Measurements from ENCODE around the gene DNAJA4.

DNAJA4 gene

DNA sequence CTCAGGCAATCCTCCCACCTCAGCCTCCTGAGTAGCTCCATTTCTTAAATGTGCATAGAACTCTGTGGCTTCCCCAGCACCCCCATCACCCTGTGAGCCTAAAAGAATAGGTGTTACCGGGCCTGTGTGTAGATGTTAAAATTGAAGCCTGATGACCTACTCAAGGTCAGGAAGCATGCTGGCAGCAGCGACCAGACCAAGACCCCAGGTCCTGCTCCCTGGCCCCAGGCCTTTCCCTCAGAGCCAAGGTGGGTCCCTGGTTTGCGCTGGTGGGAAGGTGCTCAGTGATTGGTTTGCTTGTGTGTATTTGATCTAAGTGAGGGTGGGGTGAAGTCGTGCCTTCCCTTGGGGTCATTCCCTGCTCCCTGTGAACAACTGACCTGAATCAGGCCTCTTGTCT is 57.4 kb downstream of the DNAJA4 start:
- no peaks in the 10 kb centered on the region for H3K79me2 ChIP-seq (ENCODE audit: insufficient read depth, low read length)
- no peaks in the 10 kb centered on the region for H3K27me3 ChIP-seq (ENCODE audit: insufficient read depth, low read length)
- H3F3A ChIP-seq (ENCODE audit: insufficient read depth, low read length), result no peaks in the 10 kb centered on the region
- H4K20me1 ChIP-seq (ENCODE audit: insufficient read depth, low read length), result no peaks in the 10 kb centered on the region
- H3K36me3 ChIP-seq (ENCODE audit: insufficient read depth, low read length), result no peaks in the 10 kb centered on the region
- H3K9ac ChIP-seq (ENCODE audit: low read length), result no peak overlapping the region
- no peak overlapping the region for H3K27ac ChIP-seq (ENCODE audit: low read depth, low read length, poor library complexity, severe bottlenecking)
- no peak overlapping the region for H3K4me2 ChIP-seq (ENCODE audit: low read length)
- H3K9me2 ChIP-seq (ENCODE audit: low read depth, low read length), result no peaks in the 10 kb centered on the region
- TF ChIP-seq, protein P1, sequence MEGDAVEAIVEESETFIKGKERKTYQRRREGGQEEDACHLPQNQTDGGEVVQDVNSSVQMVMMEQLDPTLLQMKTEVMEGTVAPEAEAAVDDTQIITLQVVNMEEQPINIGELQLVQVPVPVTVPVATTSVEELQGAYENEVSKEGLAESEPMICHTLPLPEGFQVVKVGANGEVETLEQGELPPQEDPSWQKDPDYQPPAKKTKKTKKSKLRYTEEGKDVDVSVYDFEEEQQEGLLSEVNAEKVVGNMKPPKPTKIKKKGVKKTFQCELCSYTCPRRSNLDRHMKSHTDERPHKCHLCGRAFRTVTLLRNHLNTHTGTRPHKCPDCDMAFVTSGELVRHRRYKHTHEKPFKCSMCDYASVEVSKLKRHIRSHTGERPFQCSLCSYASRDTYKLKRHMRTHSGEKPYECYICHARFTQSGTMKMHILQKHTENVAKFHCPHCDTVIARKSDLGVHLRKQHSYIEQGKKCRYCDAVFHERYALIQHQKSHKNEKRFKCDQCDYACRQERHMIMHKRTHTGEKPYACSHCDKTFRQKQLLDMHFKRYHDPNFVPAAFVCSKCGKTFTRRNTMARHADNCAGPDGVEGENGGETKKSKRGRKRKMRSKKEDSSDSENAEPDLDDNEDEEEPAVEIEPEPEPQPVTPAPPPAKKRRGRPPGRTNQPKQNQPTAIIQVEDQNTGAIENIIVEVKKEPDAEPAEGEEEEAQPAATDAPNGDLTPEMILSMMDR (IDR thresholded peaks at IDR 0.05; ENCODE audit: low read length), result no peak
- TF ChIP-seq EZH2 (IDR thresholded peaks at IDR 0.05; ENCODE audit: borderline replicate concordance, low read length), result no peak
- H3K4me1 ChIP-seq (ENCODE audit: insufficient read depth, low read length, severe bottlenecking), result no peaks in the 10 kb centered on the region
- H3K9me3 ChIP-seq (ENCODE audit: low read length), result no peaks in the 10 kb centered on the region
- no peak overlapping the region for H3K4me3 ChIP-seq (ENCODE audit: low read depth, low read length, poor library complexity, severe bottlenecking)
- no peak overlapping the region for H2AFZ ChIP-seq (ENCODE audit: low read length)

GRCh38 chr15:78322243-78322642 is 57.9 kb downstream of the DNAJA4 start:
- Histone ChIP-seq H4K20me1 (ENCODE audit: insufficient read depth, low read length) (no peaks in the 10 kb centered on the region), H3K4me1 (ENCODE audit: insufficient read depth, low read length, severe bottlenecking) (no peaks in the 10 kb centered on the region), H3K9ac (ENCODE audit: low read length) (no peak overlapping the region), H3K27ac (ENCODE audit: low read depth, low read length, poor library complexity, severe bottlenecking) (no peak overlapping the region), H3F3A (ENCODE audit: insufficient read depth, low read length) (no peaks in the 10 kb centered on the region), H3K4me2 (ENCODE audit: low read length) (no peak overlapping the region), H3K27me3 (ENCODE audit: insufficient read depth, low read length) (no peaks in the 10 kb centered on the region), H3K79me2 (ENCODE audit: insufficient read depth, low read length) (no peaks in the 10 kb centered on the region), H3K4me3 (ENCODE audit: low read depth, low read length, poor library complexity, severe bottlenecking) (no peak overlapping the region), H2AFZ (ENCODE audit: low read length) (no peak overlapping the region), H3K36me3 (ENCODE audit: insufficient read depth, low read length) (no peaks in the 10 kb centered on the region), H3K9me2 (ENCODE audit: low read depth, low read length) (no peaks in the 10 kb centered on the region), H3K9me3 (ENCODE audit: low read length) (no peaks in the 10 kb centered on the region)
- TF ChIP-seq, protein P1 (IDR thresholded peaks at IDR 0.05; ENCODE audit: low read length), result no peak
- no peak for TF ChIP-seq EZH2 (IDR thresholded peaks at IDR 0.05; ENCODE audit: borderline replicate concordance, low read length)

DNA sequence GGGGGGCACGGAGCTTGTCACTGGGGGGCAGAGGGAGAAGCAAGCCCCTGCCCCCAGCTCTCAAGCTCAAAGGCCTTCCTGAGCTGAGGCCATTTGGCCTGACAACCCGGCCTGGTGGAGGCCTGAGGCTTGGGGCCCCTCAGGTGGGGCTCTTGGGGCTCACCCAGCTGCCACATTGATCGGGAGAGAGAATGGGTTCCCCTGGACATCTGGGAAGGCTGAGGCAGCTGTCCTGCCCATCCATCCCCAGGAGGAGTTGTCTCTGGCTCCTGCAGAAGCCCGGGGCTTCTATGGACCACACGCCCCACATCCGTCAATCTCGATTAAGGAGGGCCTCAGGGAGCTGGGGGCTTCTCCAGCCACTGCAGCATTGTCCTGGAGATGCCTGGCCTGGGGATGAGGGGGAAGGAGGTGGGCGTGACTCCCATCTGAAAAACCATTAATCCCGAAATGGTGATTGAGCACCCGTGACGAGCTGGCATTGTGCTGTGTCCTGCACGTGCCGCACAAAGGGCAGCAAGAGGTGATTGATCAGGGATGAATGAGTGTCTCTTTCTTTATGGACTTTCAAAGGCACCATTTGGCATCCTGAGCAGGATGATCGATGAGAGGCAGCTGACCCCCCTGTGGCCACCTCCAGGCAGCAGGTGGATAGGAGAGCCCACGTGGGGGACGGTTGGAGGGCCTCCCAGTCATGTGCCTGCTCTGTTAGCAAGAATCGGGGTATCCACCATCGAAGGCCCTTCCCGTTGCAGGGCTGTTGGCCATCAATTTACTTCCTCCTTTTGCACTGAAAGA is 58.6 kb downstream of the DNAJA4 start:
- H3K4me1 ChIP-seq (ENCODE audit: insufficient read depth, low read length, severe bottlenecking), result no peaks in the 10 kb centered on the region
- H3K4me2 ChIP-seq (ENCODE audit: low read length), result no peak overlapping the region
- no peaks in the 10 kb centered on the region for H3K9me3 ChIP-seq (ENCODE audit: low read length)
- no peaks in the 10 kb centered on the region for H3F3A ChIP-seq (ENCODE audit: insufficient read depth, low read length)
- H3K27me3 ChIP-seq (ENCODE audit: insufficient read depth, low read length), result no peaks in the 10 kb centered on the region
- H3K79me2 ChIP-seq (ENCODE audit: insufficient read depth, low read length), result no peaks in the 10 kb centered on the region
- H3K9ac ChIP-seq (ENCODE audit: low read length), result no peak overlapping the region
- no peak for TF ChIP-seq EZH2 (IDR thresholded peaks at IDR 0.05; ENCODE audit: borderline replicate concordance, low read length)
- TF ChIP-seq, protein P1 (IDR thresholded peaks at IDR 0.05; ENCODE audit: low read length), result no peak
- H4K20me1 ChIP-seq (ENCODE audit: insufficient read depth, low read length), result no peaks in the 10 kb centered on the region
- H3K9me2 ChIP-seq (ENCODE audit: low read depth, low read length), result no peaks in the 10 kb centered on the region
- no peak overlapping the region for H3K27ac ChIP-seq (ENCODE audit: low read depth, low read length, poor library complexity, severe bottlenecking)
- no peaks in the 10 kb centered on the region for H3K36me3 ChIP-seq (ENCODE audit: insufficient read depth, low read length)
- H2AFZ ChIP-seq (ENCODE audit: low read length), result no peak overlapping the region
- H3K4me3 ChIP-seq (ENCODE audit: low read depth, low read length, poor library complexity, severe bottlenecking), result no peak overlapping the region

Measured in OCI-LY1 (cell line).